ENCODE measurements around the gene AMIGO1. TPM values are rescaled to one million over a fixed set of nuclear protein-coding genes. Genes with fewer than 3 reads are reported as not detected.

AMIGO1 gene, protein sequence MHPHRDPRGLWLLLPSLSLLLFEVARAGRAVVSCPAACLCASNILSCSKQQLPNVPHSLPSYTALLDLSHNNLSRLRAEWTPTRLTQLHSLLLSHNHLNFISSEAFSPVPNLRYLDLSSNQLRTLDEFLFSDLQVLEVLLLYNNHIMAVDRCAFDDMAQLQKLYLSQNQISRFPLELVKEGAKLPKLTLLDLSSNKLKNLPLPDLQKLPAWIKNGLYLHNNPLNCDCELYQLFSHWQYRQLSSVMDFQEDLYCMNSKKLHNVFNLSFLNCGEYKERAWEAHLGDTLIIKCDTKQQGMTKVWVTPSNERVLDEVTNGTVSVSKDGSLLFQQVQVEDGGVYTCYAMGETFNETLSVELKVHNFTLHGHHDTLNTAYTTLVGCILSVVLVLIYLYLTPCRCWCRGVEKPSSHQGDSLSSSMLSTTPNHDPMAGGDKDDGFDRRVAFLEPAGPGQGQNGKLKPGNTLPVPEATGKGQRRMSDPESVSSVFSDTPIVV
- total RNA-seq: 0.79 and 0.80 TPM in 2 replicates

DNA sequence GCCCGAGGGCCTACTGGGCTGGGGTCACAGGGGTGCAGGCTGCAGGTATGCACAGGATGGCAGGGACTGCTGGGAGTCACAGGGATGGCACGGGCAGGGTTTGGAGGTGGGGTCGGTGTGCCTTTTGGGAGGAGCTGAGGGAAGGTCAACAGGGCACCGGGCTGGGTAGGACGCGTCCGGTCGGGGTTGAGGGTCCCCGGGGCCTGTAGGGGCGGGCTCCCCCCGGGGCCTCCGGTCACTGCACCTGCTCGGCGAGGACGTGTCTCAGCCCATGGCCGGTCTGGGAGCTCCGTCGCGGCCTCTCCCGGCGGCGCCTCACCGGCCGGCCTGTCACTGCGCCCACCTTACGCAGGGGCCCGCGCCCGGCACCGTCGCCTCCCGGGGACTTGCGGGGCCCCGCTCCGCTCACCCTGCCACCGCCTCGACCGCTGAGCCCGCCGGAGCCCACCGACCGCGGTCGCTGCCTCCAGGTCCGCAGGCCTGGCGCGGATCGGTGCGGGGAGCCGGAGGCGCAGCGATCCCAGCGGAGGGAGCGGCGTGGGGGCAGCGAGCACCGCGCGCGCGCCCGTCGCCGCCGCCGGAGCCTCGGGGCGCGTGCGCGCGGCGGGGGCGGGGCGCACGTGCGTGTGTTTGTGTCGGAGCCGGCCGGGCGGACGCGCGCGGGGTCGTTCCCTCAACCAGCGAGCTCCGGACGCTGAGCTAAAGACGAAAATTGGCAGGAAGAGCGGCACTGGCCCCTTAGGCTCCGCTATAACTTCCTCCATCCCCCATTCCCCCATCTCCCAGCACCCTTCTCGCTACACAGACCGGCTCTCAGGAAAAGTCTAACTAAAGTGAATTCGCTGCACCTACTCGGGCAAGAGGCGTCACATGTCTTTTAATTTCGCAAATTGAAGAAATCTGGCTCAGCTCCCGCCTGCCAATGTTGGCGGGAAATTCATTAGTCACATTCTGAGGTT lies at the start of gene AMIGO1:
TSS of gene AMIGO1 (minus strand) at position 552 of the 959 bp plus-strand sequence. CDS start 815 bp downstream, outside the sequence.

DNA sequence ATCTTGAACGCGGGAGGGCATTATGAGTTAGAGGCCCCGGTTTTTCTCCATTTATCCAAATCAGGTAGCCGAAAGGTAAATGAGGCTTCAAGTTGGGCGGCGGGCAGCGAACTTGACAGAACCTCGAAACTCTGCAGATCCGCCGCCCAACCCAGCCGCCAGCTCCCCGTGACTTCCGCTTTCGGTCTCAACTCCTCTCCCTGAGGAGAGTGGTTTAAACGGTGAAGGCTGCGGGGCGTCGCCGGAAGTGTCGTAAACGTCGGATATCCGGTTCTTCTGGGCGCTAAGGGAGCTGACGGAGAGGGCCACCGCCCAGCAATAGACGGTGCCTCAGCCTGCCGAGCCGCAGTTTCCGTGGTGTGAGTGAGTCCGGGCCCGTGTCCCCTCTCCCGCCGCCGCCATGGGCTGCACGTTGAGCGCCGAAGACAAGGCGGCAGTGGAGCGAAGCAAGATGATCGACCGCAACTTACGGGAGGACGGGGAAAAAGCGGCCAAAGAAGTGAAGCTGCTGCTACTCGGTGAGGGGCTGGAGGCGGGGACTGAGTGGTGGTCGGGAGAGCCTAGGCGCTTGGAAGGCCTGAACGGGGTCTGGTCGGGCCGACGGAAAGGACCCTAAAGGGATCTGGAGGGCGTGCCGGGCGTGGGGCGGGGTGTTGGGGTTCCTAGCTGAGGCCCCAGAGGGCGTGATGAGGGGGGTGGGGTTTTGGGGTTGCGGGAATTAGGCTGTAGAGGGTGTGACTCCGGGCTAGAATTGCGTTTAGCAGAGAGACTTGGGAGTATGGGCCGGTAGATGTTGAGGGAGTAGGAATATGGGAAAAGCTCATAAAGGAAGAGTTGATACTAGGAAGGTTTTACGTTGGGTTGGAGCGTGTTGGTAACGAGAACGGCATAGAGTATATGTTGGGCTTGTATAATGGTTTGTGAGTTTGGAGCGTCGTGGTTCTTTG lies 39.1 kb upstream of the AMIGO1 start, which contains the start of gene GNAI3:
TSS of gene GNAI3 (plus strand) at position 295 of the 947 bp plus-strand sequence. CDS start at position 401, 106 bp downstream.

DNA sequence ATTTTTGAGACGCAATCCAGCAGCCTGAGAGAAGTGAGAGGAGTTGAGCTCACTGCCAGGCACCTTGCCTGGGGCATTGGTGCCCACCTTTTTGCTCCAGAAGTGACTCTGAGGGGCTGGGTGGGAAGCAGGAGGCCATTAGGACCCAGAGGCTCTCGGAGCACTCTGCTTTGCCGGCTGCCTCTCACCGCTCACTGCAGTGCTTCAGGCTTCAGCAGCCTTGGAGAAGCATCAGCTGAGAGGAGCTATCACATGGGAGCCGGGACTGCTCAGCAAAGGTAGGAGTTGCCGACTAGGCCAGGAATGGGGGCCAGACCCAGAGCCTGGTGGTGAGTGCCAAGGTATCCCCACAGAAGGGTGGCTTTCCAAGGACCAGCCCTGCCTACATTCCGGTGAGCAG lies 30.1 kb upstream of the AMIGO1 start, which contains the start of gene GPR61:
TSS of gene GPR61 (plus strand) at position 197 of the 400 bp plus-strand sequence. CDS start 3,151 bp downstream, outside the sequence.

DNA sequence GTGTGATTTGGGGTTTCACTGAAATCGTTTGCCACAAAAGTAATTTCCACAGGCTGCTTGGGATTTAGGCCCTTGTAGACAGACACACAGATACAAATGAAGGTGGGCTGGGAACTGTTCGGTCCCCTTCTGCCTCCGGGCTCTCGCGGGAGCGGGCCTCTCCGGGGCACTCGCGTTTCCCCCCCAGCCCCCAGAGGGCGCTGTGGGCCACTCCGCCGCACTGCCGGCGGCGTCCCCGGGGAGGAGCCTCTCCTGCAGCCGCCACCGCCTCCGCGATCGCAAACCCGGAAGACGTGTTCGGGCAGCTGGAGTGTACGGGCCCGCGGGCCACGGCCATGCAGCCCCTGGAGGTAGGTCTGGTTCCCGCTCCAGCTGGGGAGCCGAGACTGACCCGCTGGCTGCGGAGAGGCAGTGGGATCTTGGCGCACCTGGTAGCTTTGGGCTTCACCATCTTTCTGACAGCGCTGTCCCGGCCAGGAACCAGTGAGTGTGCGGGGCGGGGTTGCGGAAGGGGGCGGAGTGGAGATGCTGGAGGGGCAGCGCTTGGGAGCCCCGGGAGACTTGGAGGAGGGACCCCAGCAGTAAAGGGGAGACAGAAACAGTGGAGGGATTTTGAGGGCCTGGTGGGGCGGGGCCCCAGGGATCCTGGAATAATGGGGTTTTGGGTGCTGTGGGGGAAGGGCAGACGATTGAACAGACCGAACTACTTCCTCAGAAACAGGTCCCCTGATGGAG lies 15.6 kb downstream of the AMIGO1 start, which contains the start of gene CYB561D1:
TSS of gene CYB561D1 (plus strand) at position 290 of the 735 bp plus-strand sequence. CDS start at position 336, 46 bp downstream.

DNA sequence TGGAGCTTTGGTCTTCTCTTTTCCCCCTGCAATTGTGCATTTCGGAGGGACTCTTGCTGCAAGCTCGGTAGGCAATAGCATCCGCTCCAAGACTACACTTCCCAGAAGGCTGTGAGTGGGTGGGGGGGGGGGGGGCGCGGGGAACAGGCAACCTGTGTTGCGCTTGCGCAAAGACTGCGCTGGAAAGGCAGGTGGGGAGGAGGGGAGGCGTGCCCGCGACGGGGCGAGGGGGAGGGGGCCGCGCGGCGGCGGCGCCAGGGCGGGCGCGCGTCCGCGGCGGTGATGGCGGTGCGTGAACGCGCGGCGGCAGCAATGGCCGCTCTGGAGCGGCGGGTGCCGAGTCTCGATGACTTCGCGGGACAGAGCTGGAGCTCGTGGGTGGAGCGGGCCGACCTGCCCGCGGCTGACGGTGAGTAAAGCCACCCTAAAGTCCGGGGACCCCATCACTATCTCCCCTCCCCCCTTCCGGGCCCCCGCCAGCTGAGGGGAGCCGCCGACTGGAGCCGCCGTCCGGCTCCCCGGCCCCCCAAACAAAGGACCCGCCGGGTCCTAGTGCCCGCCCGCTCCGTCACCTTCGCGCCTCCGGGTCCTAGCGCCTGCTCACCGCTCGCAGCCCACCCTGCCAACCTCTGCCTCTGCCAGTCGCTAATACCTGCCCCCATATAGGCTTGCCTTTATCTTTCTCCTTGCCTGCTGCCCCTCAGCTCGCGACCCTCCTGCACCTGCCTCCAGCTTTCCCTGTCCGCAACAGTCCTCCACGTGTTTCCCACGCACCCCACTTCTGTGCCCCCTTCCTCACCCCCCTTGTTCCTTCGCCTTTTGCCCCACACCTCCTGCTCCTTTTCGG lies 25.6 kb downstream of the AMIGO1 start, which contains the start of gene ATXN7L2:
TSS of gene ATXN7L2 (plus strand) at position 234 of the 847 bp plus-strand sequence. CDS start at position 283, 49 bp downstream.

DNA sequence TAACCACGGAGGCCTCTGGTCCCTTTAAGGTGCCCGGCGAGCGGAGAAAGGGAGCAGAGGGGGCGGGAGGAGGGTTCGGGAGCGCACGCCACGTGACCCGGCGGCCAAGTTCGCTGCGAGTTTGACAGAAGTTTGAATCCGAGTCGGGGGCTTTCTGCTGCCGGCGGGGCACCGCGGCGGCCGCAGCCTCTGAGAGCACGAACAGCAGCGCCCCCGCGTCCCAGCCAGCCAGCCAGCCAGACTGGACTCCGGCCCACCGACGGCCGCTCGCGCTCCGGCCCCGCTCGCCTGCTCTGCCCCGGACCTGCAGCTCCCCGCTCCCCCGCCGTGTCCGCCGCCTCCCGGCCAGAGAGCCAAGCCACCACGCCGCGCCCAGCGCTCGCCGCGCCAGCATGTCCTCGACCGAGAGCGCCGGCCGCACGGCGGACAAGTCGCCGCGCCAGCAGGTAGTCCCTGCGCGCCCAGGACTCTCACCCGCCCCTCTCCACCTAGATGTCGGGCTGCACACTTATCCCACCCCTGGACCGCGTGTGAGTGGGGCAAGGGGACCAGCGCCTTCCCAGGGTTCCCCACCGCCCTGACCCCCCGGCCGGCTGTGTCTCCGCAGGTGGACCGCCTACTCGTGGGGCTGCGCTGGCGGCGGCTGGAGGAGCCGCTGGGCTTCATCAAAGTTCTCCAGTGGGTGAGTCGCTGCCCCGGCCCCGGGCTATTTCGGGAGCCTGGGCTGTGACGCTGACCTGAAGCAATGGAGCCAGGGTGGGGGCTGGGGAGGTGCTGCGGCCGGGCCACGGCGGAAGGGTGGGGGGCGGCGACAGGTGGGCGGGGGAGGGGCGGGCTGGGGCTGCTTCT lies 42.9 kb downstream of the AMIGO1 start, which contains the start of gene SYPL2:
TSS of gene SYPL2 (plus strand) at position 95 of the 849 bp plus-strand sequence. CDS start at position 393, 298 bp downstream.

Other genes with a start within 250 kb of the AMIGO1 start
- gene PSRC1, start 226.6 kb downstream of the AMIGO1 start, total RNA-seq: 16.2 and 25.8 TPM in 2 replicates
- not detected in 2 replicates for gene MYBPHL, start 202.7 kb downstream of the AMIGO1 start, total RNA-seq
- 12.9 and 21.2 TPM in 2 replicates for gene SORT1, start 111.8 kb downstream of the AMIGO1 start, total RNA-seq
- 61.8 and 86.4 TPM in 2 replicates for gene PSMA5, start 83.3 kb downstream of the AMIGO1 start, total RNA-seq
- under 0.01 TPM in 1 of 2 replicates, not detected in the other for gene SYPL2, start 43.2 kb downstream of the AMIGO1 start, total RNA-seq
- gene ATXN7L2, start 25.8 kb downstream of the AMIGO1 start, total RNA-seq: 2.8 and 2.9 TPM in 2 replicates
- gene CYB561D1, start 15.6 kb downstream of the AMIGO1 start, total RNA-seq: 4.2 and 5.5 TPM in 2 replicates
- gene GPR61, start 30.1 kb upstream of the AMIGO1 start, total RNA-seq: under 0.01 TPM in 1 of 2 replicates, not detected in the other
- gene GNAI3, start 38.9 kb upstream of the AMIGO1 start, total RNA-seq: 26.0 and 27.1 TPM in 2 replicates
- gene GNAT2, start 109.9 kb upstream of the AMIGO1 start, total RNA-seq: 0.13 and 0.22 TPM in 2 replicates
- gene AMPD2, start 110.1 kb upstream of the AMIGO1 start, total RNA-seq: 47.2 and 50.5 TPM in 2 replicates
- 4.0 and 4.2 TPM in 2 replicates for gene GSTM4, start 146.4 kb upstream of the AMIGO1 start, total RNA-seq
- gene GSTM2, start 158.3 kb upstream of the AMIGO1 start, total RNA-seq: 4.2 and 4.7 TPM in 2 replicates
- gene GSTM1, start 178.1 kb upstream of the AMIGO1 start, total RNA-seq: 8.9 and 12.2 TPM in 2 replicates
- gene GSTM5, start 202.5 kb upstream of the AMIGO1 start, total RNA-seq: 0.40 TPM in 1 of 2 replicates, not detected in the other
- gene GSTM3, start 231.3 kb upstream of the AMIGO1 start, total RNA-seq: 22.7 and 43.5 TPM in 2 replicates

Measured in thoracic aorta endothelial cell (primary cell).